Measurements from ENCODE around the gene SULT1B1.

GRCh38 chr4:69710580-69710979, 49.8 kb downstream of the SULT1B1 start:
- TF ChIP-seq CTCF (IDR thresholded peaks at IDR 0.05) (no peak), POLR2A (IDR thresholded peaks at IDR 0.05) (no peak)

Measured in body of pancreas (tissue), 4 donors.